Measurements from ENCODE around the gene PIGL.

- TF ChIP-seq CTCF (conservative IDR thresholded peaks at IDR 0.05), result no peak
- TF ChIP-seq EZH2 (IDR thresholded peaks at IDR 0.05; ENCODE audit: low read depth), result no peak
Observed at GRCh38 chr17:16262201-16262600, 45.2 kb downstream of the PIGL start.

Data from PC-9 (cell line).